SK-N-SH (cell line): ENCODE results near the gene POU6F1. TPM values are rescaled to one million over a fixed set of nuclear protein-coding genes. Genes with fewer than 3 reads are reported as not detected.

ENCODE experiments used
- CTCF ChIA-PET: fragments of 300-600, 350-600 bp; formaldehyde crosslinking; extraction: SDS; loops from one replicate; lab custom pipeline; 2021; lab: Yijun Ruan, JAX
- POLR2A ChIA-PET: fragments of 350-600 bp; sonication (Branson Sonifier 250); formaldehyde crosslinking; extraction: SDS; loops from one replicate; lab custom pipeline; 2020; ENCODE audit warnings: antibody characterized with exemption, inconsistent platforms; lab: Yijun Ruan, JAX
- DNase-seq: peaks from one replicate; pipeline ENCODE4 v3.0.0; 2012
- H2AFZ ChIP-seq: fragments of 200-600 bp; sonication (generic); 2 replicates; pipeline ENCODE4 v1.8.1; 2016; ENCODE audit warnings: antibody characterized with exemption, mild to moderate bottlenecking, low read depth
- H3F3A ChIP-seq: fragments of 200-600 bp; sonication (generic); replicated peaks from 2 replicates; pipeline ENCODE3; 2016; ENCODE audit warnings: antibody characterized with exemption, mild to moderate bottlenecking; ENCODE audit not compliant: insufficient read depth
- H3K27ac ChIP-seq, 2 experiments: fragments of 200-500 bp in 1 of 2; fragments of 200-600 bp in 1 of 2; sonication (Bioruptor generic) in 1 of 2; sonication (generic), shearing (Covaris generic) in 1 of 2; 2 replicates each; pipeline versions ENCODE4 v1.5.1 to v1.6.1; 2014 to 2016; ENCODE audit warnings: low read depth in 2 of 2, inconsistent platforms in 1 of 2, low read length in 1 of 2, mild to moderate bottlenecking in 1 of 2, mixed read lengths in 1 of 2
- H3K27me3 ChIP-seq: fragments of 200-600 bp; sonication (generic), shearing (Covaris generic); 2 replicates; pipeline ENCODE4 v1.6.1; 2016; ENCODE audit warnings: mixed run types; ENCODE audit not compliant: insufficient read depth
- H3K36me3 ChIP-seq, 2 experiments: fragments of 200-500 bp in 1 of 2; fragments of 200-600 bp in 1 of 2; sonication (Bioruptor generic) in 1 of 2; sonication (generic) in 1 of 2; replicated peaks in 1 of 2; 2 replicates each; pipeline versions ENCODE3 to v1.5.1; 2014 to 2016; ENCODE audit warnings: low read length in 1 of 2, mild to moderate bottlenecking in 1 of 2; ENCODE audit not compliant: insufficient read depth in 2 of 2, control insufficient read depth in 1 of 2
- H3K4me1 ChIP-seq, 2 experiments: fragments of 200-500 bp in 1 of 2; fragments of 200-600 bp in 1 of 2; sonication (Bioruptor generic) in 1 of 2; sonication (generic), shearing (Covaris generic) in 1 of 2; 2 replicates each; pipeline versions ENCODE4 v1.5.1 to v1.6.1; 2014 to 2016; ENCODE audit warnings: low read depth in 1 of 2, low read length in 1 of 2, mixed run types in 1 of 2; ENCODE audit not compliant: insufficient read depth in 2 of 2, control insufficient read depth in 1 of 2
- H3K4me2 ChIP-seq: fragments of 200-600 bp; sonication (generic), shearing (Covaris generic); 2 replicates; pipeline ENCODE4 v1.6.1; 2017; ENCODE audit warnings: mixed run types
- H3K4me3 ChIP-seq, 2 experiments: fragments of 200-500 bp in 1 of 2; fragments of 200-600 bp in 1 of 2; sonication (Bioruptor generic) in 1 of 2; sonication (generic), shearing (Covaris generic) in 1 of 2; 2 replicates each; pipeline versions ENCODE4 v1.5.1 to v1.8.1; 2014 to 2016; ENCODE audit warnings: low read depth in 2 of 2, inconsistent platforms in 1 of 2, low read length in 1 of 2, mild to moderate bottlenecking in 1 of 2, mixed read lengths in 1 of 2, moderate library complexity in 1 of 2
- H3K79me2 ChIP-seq: fragments of 200-600 bp; sonication (generic); 2 replicates; pipeline ENCODE4 v1.8.1; 2017; ENCODE audit warnings: mild to moderate bottlenecking; ENCODE audit not compliant: insufficient read depth
- H3K9ac ChIP-seq: fragments of 200-600 bp; sonication (generic); 2 replicates; pipeline ENCODE4 v1.6.1; 2017; ENCODE audit warnings: mixed run types
- H3K9me2 ChIP-seq: fragments of 200-600 bp; sonication (generic); 2 replicates; pipeline ENCODE4 v1.6.1; 2017; ENCODE audit warnings: mixed run types
- H3K9me3 ChIP-seq: fragments of 200-600 bp; sonication (generic); 2 replicates; pipeline ENCODE4 v1.6.1; 2017; ENCODE audit warnings: mixed run types, mild to moderate bottlenecking, moderate library complexity
- H4K20me1 ChIP-seq: fragments of 200-600 bp; sonication (generic); 2 replicates; pipeline ENCODE4 v1.6.1; 2017; ENCODE audit warnings: mild to moderate bottlenecking, mixed run types; ENCODE audit not compliant: insufficient read depth
- CHD2 ChIP-seq: fragments of 150-350 bp; IDR thresholded peaks from 2 replicates; pipeline ENCODE4 v1.6.1; 2018; ENCODE audit warnings: low read length; ENCODE audit not compliant: partially characterized antibody
- CTCF ChIP-seq: fragments of 200-600 bp; sonication (generic); IDR thresholded peaks from 2 replicates; pipeline ENCODE4 v1.6.1; 2017; ENCODE audit warnings: antibody characterized with exemption, mild to moderate bottlenecking, moderate library complexity
- EZH2phosphoT487 ChIP-seq: fragments of 200-600 bp; sonication (generic); IDR thresholded peaks from 2 replicates; pipeline ENCODE4 v1.6.1; 2017; ENCODE audit warnings: low read depth, mixed run types, mild to moderate bottlenecking, antibody characterized with exemption, moderate library complexity, borderline replicate concordance
- FOXJ3 ChIP-seq: sonication (generic); formaldehyde crosslinking; IDR thresholded peaks from 2 replicates; pipeline ENCODE4 v1.5.1; 2020; ENCODE audit warnings: mild to moderate bottlenecking, missing genetic modification reagents
- GATA2 ChIP-seq: sonication (generic); formaldehyde crosslinking; IDR thresholded peaks from 2 replicates; pipeline ENCODE4 v1.5.0; 2020; ENCODE audit warnings: mild to moderate bottlenecking, missing genetic modification reagents
- IRF3 ChIP-seq: fragments of 150-350 bp; IDR thresholded peaks from 2 replicates; pipeline ENCODE4 v1.6.1; 2016; ENCODE audit warnings: mild to moderate bottlenecking, low read depth, low read length
- MAX ChIP-seq: IDR thresholded peaks from 2 replicates; pipeline ENCODE4 v1.4.0; 2012; ENCODE audit warnings: low read depth
- MXI1 ChIP-seq: IDR thresholded peaks from 2 replicates; pipeline ENCODE4 v1.6.1; 2012; ENCODE audit warnings: mild to moderate bottlenecking, low read depth, low read length, improper control_type of control experiment
- NFIC ChIP-seq: IDR thresholded peaks from 2 replicates; pipeline ENCODE4 v1.4.0; 2012; ENCODE audit warnings: borderline replicate concordance
- PBX3 ChIP-seq: IDR thresholded peaks from 2 replicates; pipeline ENCODE4; 2012
- RAD21 ChIP-seq: IDR thresholded peaks from 2 replicates; pipeline ENCODE4 v1.6.1; 2012; ENCODE audit warnings: mild to moderate bottlenecking, low read length
- SMC3 ChIP-seq: IDR thresholded peaks from 2 replicates; pipeline ENCODE4 v1.6.1; 2012; ENCODE audit warnings: low read depth, low read length, improper control_type of control experiment
- TAF1 ChIP-seq: IDR thresholded peaks from 2 replicates; pipeline ENCODE4 v1.6.1; 2012; ENCODE audit warnings: low read depth, mild to moderate bottlenecking, low read length, moderate library complexity, borderline replicate concordance
- TCF12 ChIP-seq: IDR thresholded peaks from 2 replicates; pipeline ENCODE4 v1.4.0; 2012
- ZBTB33 ChIP-seq: IDR thresholded peaks from 2 replicates; pipeline ENCODE4 v1.4.0; 2012; ENCODE audit warnings: low read depth, borderline replicate concordance
- WGBS: methylation state at CpG from one replicate; pipeline ENCODE4 v1.1.6; 2017; ENCODE audit warnings: low lambda C conversion rate; 5-methylcytosine and 5-hydroxymethylcytosine counted together
- polyA plus RNA-seq, 3 experiments: library from polyadenylated mRNA; depleted of rRNA; stranded (reverse); fragments of >200 nt; gene quantifications; 2 replicates each; pipeline ENCODE4 v1.2.3, GENCODE V29; 2012

The POU6F1 gene
- polyA plus RNA-seq, 1 of the 3 experiments (the other 2 are of a cell fraction): 1.9 TPM

GRCh38 chr12:51210690-51211395, 7.0 kb downstream of the POU6F1 start:
- Histone ChIP-seq H3K9me2 (no peaks in the 10 kb centered on the region), H3K4me3 (no peak overlapping the region), H4K20me1 (no peaks in the 10 kb centered on the region), H3K27me3 (no peaks in the 10 kb centered on the region), H2AFZ (no peak overlapping the region), H3K4me1 (no peaks in the 10 kb centered on the region), H3K4me2 (no peak overlapping the region), H3K79me2 (no peaks in the 10 kb centered on the region), H3K9me3 (no peaks in the 10 kb centered on the region), H3F3A (peaks cover 4% of the 10 kb centered on the region), H3K27ac (no peak overlapping the region), H3K9ac (no peak overlapping the region), H3K36me3 (no peaks in the 10 kb centered on the region)
- WGBS: 72% methylated on average over 2 of the region's 2 CpGs
- CTCF ChIA-PET: interaction anchor here (1.9 kb wide), 1 partner anchor 130 kb away, joined by 5 read pairs; no protein-coding TSS in a partner anchor
- no peak for DNase-seq
- POLR2A ChIA-PET: no interaction called here
- no peak for TF ChIP-seq SMC3
- TF ChIP-seq IRF3: no peak
- no peak for TF ChIP-seq MAX
- TF ChIP-seq FOXJ3 (CRISPR knock-in tag): no peak
- no peak for TF ChIP-seq EZH2phosphoT487
- TF ChIP-seq TAF1: no peak
- TF ChIP-seq CHD2: no peak
- TF ChIP-seq CTCF: no peak
- no peak for TF ChIP-seq PBX3
- TF ChIP-seq TCF12: no peak
- TF ChIP-seq NFIC: no peak
- no peak for TF ChIP-seq GATA2 (CRISPR knock-in tag)
- no peak for TF ChIP-seq RAD21
- TF ChIP-seq MXI1: no peak
- TF ChIP-seq ZBTB33: no peak
